Mesendoderm (in vitro differentiated cells): ENCODE measurements around the gene NCR2.

ENCODE experiments used
- DNase-seq: peaks from one replicate; pipeline ENCODE4 v3.0.0; 2013
- H2AK5ac ChIP-seq: 2 replicates; pipeline ENCODE4 v1.6.1; 2013; ENCODE audit warnings: low read length, inconsistent platforms
- H2BK120ac ChIP-seq: 2 replicates; pipeline ENCODE4 v1.6.1; 2013; ENCODE audit warnings: low read depth, mild to moderate bottlenecking, low read length, moderate library complexity, mixed read lengths
- H2BK15ac ChIP-seq: replicated peaks from 2 replicates; pipeline ENCODE4 v1.6.1; 2013; ENCODE audit warnings: low read depth, mild to moderate bottlenecking, moderate library complexity
- H2BK5ac ChIP-seq: 2 replicates; pipeline ENCODE4 v1.6.1; 2013; ENCODE audit warnings: low read length, inconsistent platforms
- H3K18ac ChIP-seq: 2 replicates; pipeline ENCODE4 v1.6.1; 2013; ENCODE audit warnings: mild to moderate bottlenecking, low read length, mixed read lengths
- H3K23ac ChIP-seq: one replicate; pipeline ENCODE4 v1.6.1; 2013; ENCODE audit warnings: low read length
- H3K27ac ChIP-seq: 2 replicates; pipeline ENCODE4 v1.5.1; 2013; ENCODE audit warnings: low read depth, mild to moderate bottlenecking, inconsistent platforms, low read length, moderate library complexity
- H3K27me3 ChIP-seq: 2 replicates; pipeline ENCODE4 v1.6.1; 2013; ENCODE audit warnings: low read length, control low read depth, mild to moderate bottlenecking, inconsistent platforms; ENCODE audit not compliant: insufficient read depth, poor library complexity
- H3K36me3 ChIP-seq: 2 replicates; pipeline ENCODE4 v1.6.1; 2013; ENCODE audit warnings: low read length, inconsistent platforms; ENCODE audit not compliant: control insufficient read depth, insufficient read depth
- H3K4ac ChIP-seq: one replicate; pipeline ENCODE4 v1.6.1; 2013; ENCODE audit warnings: low read depth, mild to moderate bottlenecking, low read length, moderate library complexity
- H3K4me1 ChIP-seq: 2 replicates; pipeline ENCODE4 v1.6.1; 2013; ENCODE audit warnings: low read depth, low read length, inconsistent platforms; ENCODE audit not compliant: control insufficient read depth
- H3K4me2 ChIP-seq: 2 replicates; pipeline ENCODE4 v1.6.1; 2013; ENCODE audit warnings: low read length
- H3K4me3 ChIP-seq: 2 replicates; pipeline ENCODE4 v1.5.1; 2013; ENCODE audit warnings: mild to moderate bottlenecking, low read length
- H3K56ac ChIP-seq: one replicate; pipeline ENCODE4 v1.6.1; 2013; ENCODE audit warnings: low read length
- H3K79me1 ChIP-seq: 2 replicates; pipeline ENCODE4 v1.6.1; 2013; ENCODE audit warnings: low read length, inconsistent platforms
- H3K79me2 ChIP-seq: 2 replicates; pipeline ENCODE4 v1.6.1; 2013; ENCODE audit warnings: mild to moderate bottlenecking, low read length; ENCODE audit not compliant: control insufficient read depth, insufficient read depth
- H3K9ac ChIP-seq: 2 replicates; pipeline ENCODE4 v1.6.1; 2013; ENCODE audit warnings: low read length, inconsistent platforms
- H4K5ac ChIP-seq: one replicate; pipeline ENCODE4 v1.6.1; 2013; ENCODE audit warnings: low read length
- H4K8ac ChIP-seq: one replicate; pipeline ENCODE4 v1.6.1; 2013; ENCODE audit warnings: low read depth, mild to moderate bottlenecking, control low read depth, low read length, moderate library complexity
- WGBS: extraction: QIAGEN DNeasy Blood & Tissue Kit; methylation state at CpG from one replicate; pipeline ENCODE4 v1.1.7; 2013; ENCODE audit warnings: low lambda C conversion rate, missing lambda C conversion rate; ENCODE audit not compliant: insufficient coverage; ENCODE audit errors: extremely low coverage; 5-methylcytosine and 5-hydroxymethylcytosine counted together

NCR2 gene

DNA sequence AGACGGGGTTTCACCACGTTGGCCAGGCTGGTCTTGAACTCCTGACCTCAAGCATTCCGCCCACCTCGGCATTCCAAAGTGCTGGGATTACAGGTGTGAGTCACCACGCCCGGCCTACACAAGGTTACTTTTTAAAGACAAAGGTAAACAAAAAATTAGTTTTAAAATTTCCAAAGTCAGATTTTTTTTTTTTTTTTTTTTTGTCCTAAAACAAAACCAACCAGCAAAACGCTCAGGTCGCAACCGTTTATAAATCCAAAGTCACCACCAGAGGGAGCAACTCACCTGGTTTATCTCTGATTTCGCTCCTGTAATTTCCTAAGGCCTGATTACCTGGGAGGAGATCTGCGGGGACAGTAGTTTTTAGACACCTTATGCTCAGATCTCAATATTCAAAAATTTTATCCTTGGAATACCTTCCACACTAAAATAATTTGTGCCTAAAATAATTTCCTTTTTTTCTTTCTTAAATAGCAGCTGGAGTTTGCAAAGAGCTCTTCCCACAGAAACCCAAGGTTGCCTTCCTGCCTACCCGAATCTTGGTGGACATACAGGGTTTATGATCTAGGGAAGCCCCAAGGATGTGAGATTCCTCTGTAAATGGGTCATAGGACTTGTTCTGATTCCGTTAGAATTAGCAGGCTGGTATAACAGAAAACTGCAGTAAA lies 29.1 kb upstream of the NCR2 start:
- Histone ChIP-seq H4K5ac (no peak overlapping the region), H3K18ac (no peak overlapping the region), H3K27me3 (no peaks in the 10 kb centered on the region), H2BK15ac (no peak overlapping the region), H2BK120ac (no peak overlapping the region), H3K4me3 (no peak overlapping the region), H3K4me2 (no peak overlapping the region), H4K8ac (no peak overlapping the region), H3K27ac (no peak overlapping the region), H3K79me2 (no peaks in the 10 kb centered on the region), H2BK5ac (no peak overlapping the region), H2AK5ac (no peak overlapping the region), H3K9ac (no peak overlapping the region), H3K79me1 (no peaks in the 10 kb centered on the region), H3K36me3 (no peaks in the 10 kb centered on the region), H3K4me1 (peaks cover 3% of the 10 kb centered on the region), H3K23ac (no peak overlapping the region), H3K56ac (no peak overlapping the region), H3K4ac (no peak overlapping the region)
- DNase-seq: peak; percentile 74
- WGBS: no CpG with 5 or more reads among the region's 13 CpGs

DNA sequence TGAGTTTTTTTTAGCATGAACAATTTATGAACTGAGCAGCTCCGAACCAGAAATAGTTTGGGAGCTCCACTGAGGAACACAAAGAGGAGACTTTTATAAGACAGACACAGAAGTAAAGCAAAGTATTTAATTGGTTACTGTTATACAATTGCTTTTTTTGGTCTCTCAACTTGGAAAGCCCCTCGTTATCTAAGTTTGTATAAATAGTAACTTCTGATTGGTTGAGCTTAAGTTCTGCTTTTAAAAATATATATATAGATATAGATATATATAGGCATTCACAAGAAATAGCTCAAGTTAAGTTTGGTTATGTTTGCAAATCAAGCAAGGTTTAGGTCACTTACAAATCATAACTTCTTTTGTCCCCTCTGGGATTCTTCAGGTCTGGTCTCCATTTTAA lies 20.2 kb upstream of the NCR2 start:
- Histone ChIP-seq H3K79me1 (no peaks in the 10 kb centered on the region), H3K56ac (no peak overlapping the region), H3K4ac (no peak overlapping the region), H3K23ac (no peak overlapping the region), H3K79me2 (no peaks in the 10 kb centered on the region), H3K18ac (no peak overlapping the region), H3K4me1 (peaks cover 2% of the 10 kb centered on the region), H2BK15ac (no peak overlapping the region), H4K5ac (no peak overlapping the region), H3K27ac (no peak overlapping the region), H2AK5ac (no peak overlapping the region), H3K36me3 (no peaks in the 10 kb centered on the region), H3K9ac (no peak overlapping the region), H3K4me2 (no peak overlapping the region), H4K8ac (no peak overlapping the region), H3K27me3 (no peaks in the 10 kb centered on the region), H2BK120ac (no peak overlapping the region), H2BK5ac (no peak overlapping the region), H3K4me3 (no peak overlapping the region)
- WGBS: no CpG with 5 or more reads among the region's 2 CpGs
- DNase-seq: no peak

DNA sequence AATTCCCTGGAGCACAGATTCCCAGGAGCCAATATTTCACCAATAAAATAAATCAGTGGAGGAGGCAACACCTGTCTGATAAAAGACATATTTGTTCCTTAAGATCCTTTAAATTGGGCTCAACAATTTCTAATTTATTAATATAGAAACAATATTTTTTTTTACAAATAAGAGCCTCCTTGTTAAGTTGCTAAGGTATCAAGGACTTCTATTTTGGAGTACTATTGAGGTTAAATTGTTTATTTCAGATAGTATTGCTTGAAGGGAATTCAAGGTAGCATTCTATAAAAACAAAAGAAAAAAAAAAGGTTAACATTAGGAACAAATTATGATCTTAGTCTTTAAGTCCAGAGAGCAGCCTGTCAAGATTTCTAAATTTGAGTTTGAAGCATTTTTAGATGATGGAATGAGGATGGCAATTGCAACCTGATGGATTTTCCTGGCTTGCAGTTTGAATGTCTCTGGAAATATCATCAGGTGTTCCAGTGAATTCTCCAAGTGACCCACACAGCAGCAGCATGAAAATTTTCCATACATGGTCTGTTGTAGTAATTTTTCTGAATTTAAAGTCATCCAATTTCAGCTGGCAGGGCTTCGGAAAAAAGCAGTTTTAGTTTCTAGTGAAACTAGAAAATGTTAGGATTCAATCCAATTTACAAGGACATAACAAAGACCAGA lies 19.3 kb upstream of the NCR2 start:
- DNase-seq: no peak
- Histone ChIP-seq H4K5ac (no peak overlapping the region), H3K79me1 (no peaks in the 10 kb centered on the region), H3K36me3 (no peaks in the 10 kb centered on the region), H4K8ac (no peak overlapping the region), H3K23ac (no peak overlapping the region), H3K27me3 (no peaks in the 10 kb centered on the region), H3K56ac (no peak overlapping the region), H3K18ac (no peak overlapping the region), H3K9ac (no peak overlapping the region), H2BK5ac (no peak overlapping the region), H3K79me2 (no peaks in the 10 kb centered on the region), H3K4me3 (no peak overlapping the region), H3K4me2 (no peak overlapping the region), H2BK120ac (no peak overlapping the region), H3K4ac (no peak overlapping the region), H3K27ac (no peak overlapping the region), H2AK5ac (no peak overlapping the region), H2BK15ac (no peak overlapping the region), H3K4me1 (peaks cover 2% of the 10 kb centered on the region)
- no CpG with 5 or more reads among the region's 1 CpG for WGBS

DNA sequence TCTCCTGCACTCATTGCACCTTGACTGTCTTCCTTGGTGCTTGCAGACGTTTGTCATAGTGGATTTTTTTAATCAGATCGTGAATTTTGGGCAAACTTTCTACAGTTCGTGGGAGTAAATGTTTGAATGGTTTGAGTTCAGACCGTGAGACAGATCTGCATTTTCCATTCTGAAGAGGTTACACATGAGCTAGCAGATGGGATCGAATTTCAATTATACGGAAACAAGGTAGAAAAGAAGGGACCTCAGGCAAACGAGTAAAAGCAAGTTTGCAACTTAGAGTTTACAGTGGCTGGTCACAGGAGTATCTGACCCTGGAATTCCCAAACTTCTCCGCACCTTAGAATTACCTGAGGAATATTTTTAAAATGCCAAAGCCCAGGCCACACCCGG lies 17.2 kb upstream of the NCR2 start:
- no peak overlapping the region for H4K5ac ChIP-seq
- H3K36me3 ChIP-seq: no peaks in the 10 kb centered on the region
- no peak for DNase-seq
- H3K4me1 ChIP-seq: peaks cover 2% of the 10 kb centered on the region
- H2BK5ac ChIP-seq: no peak overlapping the region
- no peak overlapping the region for H3K56ac ChIP-seq
- H3K18ac ChIP-seq: no peak overlapping the region
- no peak overlapping the region for H3K23ac ChIP-seq
- WGBS: no CpG with 5 or more reads among the region's 9 CpGs
- H3K4ac ChIP-seq: no peak overlapping the region
- H2BK120ac ChIP-seq: no peak overlapping the region
- no peak overlapping the region for H4K8ac ChIP-seq
- no peak overlapping the region for H3K4me3 ChIP-seq
- no peak overlapping the region for H2AK5ac ChIP-seq
- H3K9ac ChIP-seq: peak overlapping the region; percentile 22
- peak overlapping the region; percentile 45 for H3K4me2 ChIP-seq
- no peaks in the 10 kb centered on the region for H3K27me3 ChIP-seq
- no peak overlapping the region for H2BK15ac ChIP-seq
- no peaks in the 10 kb centered on the region for H3K79me1 ChIP-seq
- H3K79me2 ChIP-seq: no peaks in the 10 kb centered on the region
- H3K27ac ChIP-seq: no peak overlapping the region

DNA sequence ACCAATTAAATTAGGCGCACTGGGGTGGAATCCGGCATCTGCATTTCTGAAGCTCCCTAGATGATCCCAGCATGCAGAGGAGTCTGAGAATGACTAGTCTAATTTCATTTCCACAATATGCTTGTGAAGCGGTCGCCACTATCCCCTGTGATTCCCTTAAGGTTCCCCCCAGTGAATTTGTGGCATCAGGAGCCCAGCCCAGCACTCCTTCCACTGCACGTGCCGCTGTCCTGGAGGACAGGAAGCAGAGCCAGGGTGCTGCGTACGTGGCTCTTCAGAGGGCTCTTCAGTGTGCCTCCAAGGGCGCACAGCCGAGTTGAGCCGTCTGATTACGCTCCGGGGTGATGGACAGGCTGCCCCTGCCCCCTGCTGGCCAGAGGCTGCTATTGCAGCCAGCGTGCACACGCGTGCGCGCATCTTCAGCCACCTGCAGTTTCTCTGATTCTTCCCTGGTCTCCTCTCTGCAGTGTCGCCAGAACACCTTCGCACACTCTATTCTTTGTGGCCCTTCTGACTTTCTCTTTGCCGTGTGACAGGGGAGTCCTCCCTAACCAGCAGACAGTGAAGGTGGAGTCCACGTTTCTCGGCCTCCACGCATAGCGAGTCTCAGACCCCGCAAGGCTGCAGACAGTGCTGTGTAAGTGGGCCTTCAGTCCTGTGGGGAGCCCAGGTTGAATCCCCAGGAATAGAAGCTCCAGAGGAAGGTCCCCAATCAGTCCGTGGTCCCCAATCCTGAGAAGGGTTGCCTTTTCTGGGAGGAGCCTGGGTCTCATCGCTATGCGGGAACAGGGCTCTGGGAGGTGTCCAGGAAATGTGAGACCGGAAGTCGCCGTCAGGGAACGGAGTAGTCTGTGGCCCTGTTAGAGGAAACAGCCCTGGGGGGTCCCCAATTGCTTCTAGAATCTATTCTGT lies 16.5 kb upstream of the NCR2 start:
- Histone ChIP-seq H2BK5ac (no peak overlapping the region), H3K9ac (peak overlapping the region; percentile 22), H3K4ac (no peak overlapping the region), H3K4me3 (no peak overlapping the region), H3K79me2 (no peaks in the 10 kb centered on the region), H2AK5ac (no peak overlapping the region), H3K27ac (no peak overlapping the region), H3K4me2 (peak overlapping the region; percentile 45), H4K5ac (no peak overlapping the region), H3K23ac (no peak overlapping the region), H3K56ac (peak overlapping the region; percentile 51), H2BK15ac (no peak overlapping the region), H2BK120ac (no peak overlapping the region), H3K36me3 (no peaks in the 10 kb centered on the region), H3K79me1 (no peaks in the 10 kb centered on the region), H4K8ac (no peak overlapping the region), H3K18ac (peak overlapping the region; percentile 34), H3K4me1 (peaks cover 2% of the 10 kb centered on the region), H3K27me3 (no peaks in the 10 kb centered on the region)
- no CpG with 5 or more reads among the region's 33 CpGs for WGBS
- DNase-seq: peak; percentile 94
